HCT116 (cell line): ENCODE measurements around the gene DYNC2H1. TPM values are rescaled to one million over a fixed set of nuclear protein-coding genes. Genes with fewer than 3 reads are reported as not detected.

ENCODE experiments used
- ATAC-seq: fragments of 200-7000 bp; cut with Tn5 transposase; 2 replicates; pipeline ENCODE4 v1.9.1; 2020; ENCODE audit warnings: mild to moderate bottlenecking, moderate library complexity
- BruUV-seq: library from RNA; stranded (reverse); fragments of 400-500 nt; replicated peaks from 2 replicates; lab custom pipeline; 2021; lab: Mats Ljungman, UMichigan
- CTCF ChIA-PET: fragments of 300-600 bp; sonication (Branson Sonifier 250); formaldehyde crosslinking; loops from one replicate; lab custom pipeline; 2021; ENCODE audit warnings: antibody characterized with exemption; lab: Charles Lee
- POLR2A ChIA-PET: fragments of 300-600, 350-600 bp; sonication (Branson Sonifier 250); formaldehyde crosslinking; loops from one replicate; lab custom pipeline; 2021; ENCODE audit warnings: antibody characterized with exemption; lab: Charles Lee
- RAD21 ChIA-PET, 2 experiments: fragments of 300-600 bp; sonication (Branson Sonifier 250); formaldehyde crosslinking; loops; one replicate each; lab custom pipeline; 2023; ENCODE audit warnings: low total read pairs in 2 of 2; ENCODE audit not compliant: uncharacterized antibody in 2 of 2, unreplicated experiment in 2 of 2, low non-redundant PET in 1 of 2; lab: Charles Lee
- DNase-seq: peaks from one replicate; pipeline ENCODE4 v3.0.0-alpha.2; 2010; ENCODE audit warnings: low read depth, low spot score
- H2AFZ ChIP-seq: fragments of 200-600 bp; shearing (Covaris generic), sonication (generic); 2 replicates; pipeline ENCODE4 v1.6.1; 2017; ENCODE audit warnings: low read depth, mixed run types, mixed read lengths, antibody characterized with exemption, low read length; ENCODE audit not compliant: poor library complexity, severe bottlenecking
- H3K27ac ChIP-seq: 2 replicates; pipeline ENCODE4 v1.5.1; 2012; ENCODE audit warnings: low read depth, low read length
- H3K27me3 ChIP-seq: fragments of 200-600 bp; sonication (generic); 2 replicates; pipeline ENCODE4 v1.6.1; 2016; ENCODE audit warnings: mixed run types, low read length, mixed read lengths; ENCODE audit not compliant: insufficient read depth
- H3K36me3 ChIP-seq, 2 experiments: fragments of 200-500 bp in 1 of 2; fragments of 200-600 bp in 1 of 2; sonication (Bioruptor generic) in 1 of 2; sonication (generic) in 1 of 2; 2 replicates each; pipeline versions ENCODE4 v1.5.1 to v1.6.1; 2014 to 2016; ENCODE audit warnings: low read length in 2 of 2, inconsistent platforms in 1 of 2, mixed read lengths in 1 of 2, mixed run types in 1 of 2; ENCODE audit not compliant: insufficient read depth in 2 of 2, control insufficient read depth in 1 of 2
- H3K4me1 ChIP-seq, 2 experiments: fragments of 200-600 bp in 1 of 2; sonication (generic) in 1 of 2; 2 replicates each; pipeline versions ENCODE4 v1.5.1 to v1.6.1; 2012 to 2017; ENCODE audit warnings: low read length in 2 of 2, inconsistent platforms in 1 of 2, mild to moderate bottlenecking in 1 of 2, mixed read lengths in 1 of 2, mixed run types in 1 of 2, moderate library complexity in 1 of 2; ENCODE audit not compliant: insufficient read depth in 2 of 2, control insufficient read depth in 1 of 2
- H3K4me2 ChIP-seq: fragments of 200-600 bp; sonication (generic); 2 replicates; pipeline ENCODE4 v1.6.1; 2017; ENCODE audit warnings: mixed run types, low read length, mixed read lengths
- H3K4me3 ChIP-seq, 2 experiments: fragments of 200-600 bp in 1 of 2; sonication (generic) in 1 of 2; replicated peaks in 1 of 2; 2 replicates each; pipeline ENCODE4 v1.5.1; 2011 to 2016; ENCODE audit warnings: low read length in 2 of 2, control low read depth in 1 of 2, low read depth in 1 of 2, mild to moderate bottlenecking in 1 of 2, mixed read lengths in 1 of 2, mixed run types in 1 of 2
- H3K79me2 ChIP-seq: fragments of 200-600 bp; sonication (generic); 2 replicates; pipeline ENCODE4 v1.6.1; 2017; ENCODE audit warnings: mild to moderate bottlenecking, mixed run types, low read length, moderate library complexity, mixed read lengths; ENCODE audit not compliant: insufficient read depth
- H3K9ac ChIP-seq: fragments of 200-600 bp; sonication (generic); 2 replicates; pipeline ENCODE4 v1.6.1; 2016; ENCODE audit warnings: low read length, mixed read lengths
- H3K9me2 ChIP-seq: fragments of 200-600 bp; sonication (generic), shearing (Covaris generic); 2 replicates; pipeline ENCODE4 v1.6.1; 2017; ENCODE audit warnings: mixed run types, mild to moderate bottlenecking, moderate library complexity; ENCODE audit not compliant: insufficient read depth
- H3K9me3 ChIP-seq, 2 experiments: fragments of 200-500 bp in 1 of 2; fragments of 200-600 bp in 1 of 2; sonication (Bioruptor generic) in 1 of 2; sonication (generic) in 1 of 2; 2 replicates each; pipeline ENCODE4 v1.6.1; 2014 to 2017; ENCODE audit warnings: low read length in 2 of 2, mixed read lengths in 2 of 2, inconsistent platforms in 1 of 2, low read depth in 1 of 2, mild to moderate bottlenecking in 1 of 2, mixed run types in 1 of 2, moderate library complexity in 1 of 2; ENCODE audit not compliant: control insufficient read depth in 1 of 2, insufficient read depth in 1 of 2
- H4K20me1 ChIP-seq: fragments of 200-600 bp; sonication (generic), shearing (Covaris generic); 2 replicates; pipeline ENCODE4 v1.6.1; 2017; ENCODE audit warnings: mixed run types, mild to moderate bottlenecking, moderate library complexity; ENCODE audit not compliant: insufficient read depth
- CBX3 ChIP-seq: IDR thresholded peaks from 2 replicates; pipeline ENCODE4 v1.6.1; 2012; ENCODE audit warnings: low read depth
- CEBPB ChIP-seq: IDR thresholded peaks from 2 replicates; pipeline ENCODE4 v1.6.1; 2012; ENCODE audit warnings: low read depth
- CTCF ChIP-seq, 3 experiments: fragments of 200-600 bp in 1 of 3; sonication (generic) in 1 of 3; IDR thresholded peaks in 2 of 3; conservative IDR thresholded peaks in 1 of 3; 2 replicates each; pipeline ENCODE4 v1.5.1; 2012 to 2017; ENCODE audit warnings: low read depth in 2 of 3, low read length in 2 of 3, antibody characterized with exemption in 1 of 3, borderline replicate concordance in 1 of 3, control low read depth in 1 of 3, mild to moderate bottlenecking in 1 of 3, mixed read lengths in 1 of 3, mixed run types in 1 of 3, moderate library complexity in 1 of 3; ENCODE audit not compliant: insufficient read depth in 1 of 3
- EGR1 ChIP-seq: IDR thresholded peaks from 2 replicates; pipeline ENCODE4 v1.6.1; 2012; ENCODE audit warnings: low read depth
- JUND ChIP-seq: IDR thresholded peaks from 2 replicates; pipeline ENCODE4 v1.6.1; 2012
- MAX ChIP-seq: IDR thresholded peaks from 2 replicates; pipeline ENCODE4 v1.6.1; 2012
- POLR2A ChIP-seq: IDR thresholded peaks from 2 replicates; pipeline ENCODE4 v1.7.0; 2011; ENCODE audit warnings: borderline replicate concordance; ENCODE audit not compliant: insufficient read depth, insufficient read length; ENCODE audit errors: extremely low read depth
- POLR2AphosphoS5 ChIP-seq: IDR thresholded peaks from 2 replicates; pipeline ENCODE4 v1.6.1; 2011; ENCODE audit warnings: mild to moderate bottlenecking, low read depth, low read length, moderate library complexity
- REST ChIP-seq: IDR thresholded peaks from 2 replicates; pipeline ENCODE4 v1.6.1; 2012; ENCODE audit warnings: low read depth
- SIN3A ChIP-seq: IDR thresholded peaks from 2 replicates; pipeline ENCODE4 v1.6.1; 2012; ENCODE audit warnings: low read depth
- SP1 ChIP-seq: IDR thresholded peaks from 2 replicates; pipeline ENCODE4 v1.6.1; 2012; ENCODE audit warnings: low read depth
- SRF ChIP-seq: IDR thresholded peaks from 2 replicates; pipeline ENCODE4 v1.6.1; 2012; ENCODE audit warnings: low read depth
- TCF7L2 ChIP-seq: IDR thresholded peaks from 2 replicates; pipeline ENCODE4 v1.7.0; 2011; ENCODE audit warnings: borderline replicate concordance, inconsistent platforms; ENCODE audit not compliant: insufficient read depth, insufficient read length; ENCODE audit errors: extremely low read depth
- YY1 ChIP-seq: IDR thresholded peaks from 2 replicates; pipeline ENCODE4 v1.6.1; 2011; ENCODE audit warnings: low read length, low read depth, moderate library complexity, mild to moderate bottlenecking; ENCODE audit not compliant: insufficient replicate concordance; ENCODE audit errors: extremely low read depth
- ZBTB33 ChIP-seq: IDR thresholded peaks from 2 replicates; pipeline ENCODE4 v1.6.1; 2011; ENCODE audit warnings: mild to moderate bottlenecking, low read length, moderate library complexity; ENCODE audit not compliant: insufficient replicate concordance; ENCODE audit errors: extremely low read depth
- ZFX ChIP-seq: fragments of 450-650 bp; IDR thresholded peaks from 2 replicates; pipeline ENCODE4 v1.6.1; 2017
- ZNF274 ChIP-seq: fragments of 200-500 bp; sonication (Bioruptor generic); IDR thresholded peaks from 2 replicates; pipeline ENCODE4 v1.6.1; 2014; ENCODE audit warnings: mild to moderate bottlenecking, low read depth, low read length, inconsistent platforms
- intact Hi-C: fragments of 100-400 bp; cut with micrococcal nuclease; formaldehyde crosslinking; loops from 2 replicates; pipeline ENCODE4 v1.10.0; 2022
- total RNA-seq: library from RNA; stranded (reverse); gene quantifications from one replicate; pipeline ENCODE4 v1.2.1, GENCODE V29; 2021; ENCODE audit not compliant: unreplicated experiment

Gene DYNC2H1
- total RNA-seq, 1 experiment from 2014 or later = 1.5 TPM

- TF ChIP-seq POLR2A (no peak), SP1 (no peak), REST (no peak), CBX3 (no peak), SIN3A (no peak), ZNF274 (no peak), ZFX (no peak), POLR2AphosphoS5 (no peak), SRF (no peak), CEBPB (no peak), MAX (no peak), EGR1 (no peak), YY1 (no peak), ZBTB33 (no peak), CTCF (IDR thresholded peaks at IDR 0.05 in 2 of 3, conservative IDR thresholded peaks at IDR 0.05 in 1 of 3; ENCODE audit: borderline replicate concordance in 1 of 3, insufficient read depth in 1 of 3, low read depth in 2 of 3, low read length in 2 of 3) (no peak), JUND (no peak), TCF7L2 (no peak)
- DNase-seq (no peak), ATAC-seq (no peak)
- H3K9ac ChIP-seq = no peak overlapping the region
- H3K4me2 ChIP-seq = no peak overlapping the region
- no peak overlapping the region for H2AFZ ChIP-seq
- no TSS peak for BruUV-seq
- ChIA-PET CTCF (no interaction called here), POLR2A (no interaction called here), RAD21 (no interaction called here)
- no peaks in the 10 kb centered on the region for H3K27me3 ChIP-seq
- H3K4me1 ChIP-seq = no peaks in the 10 kb centered on the region
- H3K9me3 ChIP-seq = no peaks in the 10 kb centered on the region
- no peaks in the 10 kb centered on the region for H3K36me3 ChIP-seq
- no peaks in the 10 kb centered on the region for H3K9me2 ChIP-seq
- H3K27ac ChIP-seq = no peak overlapping the region
- no peaks in the 10 kb centered on the region for H3K79me2 ChIP-seq
- intact Hi-C loops = no loop called here
- H3K4me3 ChIP-seq = no peak overlapping the region
- no peaks in the 10 kb centered on the region for H4K20me1 ChIP-seq
These were observed 38.4 kb downstream of the DYNC2H1 start for GRCh38 chr11:103147627-103148026.
